Cerebellar nuclear complex (tissue), 1 donor: ENCODE data around the gene FKBP3.
"Not testable (repeated sequence)": the region's sequence is repeated elsewhere in the genome, so short reads cannot be mapped to it uniquely, and the experiment has no call there.

ENCODE experiments used
- DNase-seq, 2 experiments: peaks; one replicate each; lab custom pipeline; 2025; lab: John Stamatoyannopoulos, UW

FKBP3 gene

GRCh38 chr14:45134051-45134958, at the start of gene FKBP3:
Gene FKBP3, minus strand, starts transcription at chr14:45134481. Its CDS starts 25 bp downstream, at chr14:45134456.
- peak; percentile 95 to 96 for DNase-seq

DNA sequence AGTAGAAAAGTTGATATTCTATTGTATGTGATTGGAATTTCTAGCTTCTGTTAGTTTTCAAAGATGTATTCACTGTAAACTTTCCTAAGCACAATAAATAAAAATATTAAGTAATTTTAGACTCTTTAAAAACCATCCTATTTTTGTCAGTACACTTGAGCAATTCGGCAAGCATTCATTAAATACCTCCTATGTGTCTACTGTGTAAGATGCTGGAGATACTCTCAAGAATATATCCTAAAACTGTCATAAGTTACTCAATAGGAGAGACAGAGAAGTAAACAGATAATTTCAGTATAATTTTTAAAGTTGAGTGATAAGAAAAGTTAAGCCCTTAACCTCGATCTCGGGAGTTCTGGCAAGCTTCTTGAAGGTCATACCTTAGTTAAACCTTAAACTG, 47.5 kb upstream of the FKBP3 start:
- DNase-seq, result no peak

DNA sequence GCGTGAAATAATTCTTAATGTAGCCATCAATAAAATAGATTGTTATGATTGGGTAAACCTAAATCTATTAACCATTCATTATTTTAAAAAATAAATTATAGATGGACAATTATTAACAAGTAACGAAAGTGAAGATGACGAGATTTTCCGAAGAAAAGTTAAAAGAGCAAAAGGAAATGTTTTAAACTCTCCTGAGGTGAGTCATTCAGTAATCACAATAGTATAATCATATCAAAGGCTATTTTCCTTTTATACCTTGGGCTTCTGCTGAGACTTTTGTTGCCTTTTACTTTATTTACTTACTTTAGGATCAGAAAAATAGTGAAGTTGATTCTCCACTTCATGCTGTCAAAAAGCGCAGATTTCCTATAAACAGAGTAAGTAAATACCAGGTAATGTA, 47.0 kb upstream of the FKBP3 start:
- DNase-seq, result no peak

GRCh38 chr14:45177076-45177475, 42.8 kb upstream of the FKBP3 start:
- no peak for DNase-seq

DNA sequence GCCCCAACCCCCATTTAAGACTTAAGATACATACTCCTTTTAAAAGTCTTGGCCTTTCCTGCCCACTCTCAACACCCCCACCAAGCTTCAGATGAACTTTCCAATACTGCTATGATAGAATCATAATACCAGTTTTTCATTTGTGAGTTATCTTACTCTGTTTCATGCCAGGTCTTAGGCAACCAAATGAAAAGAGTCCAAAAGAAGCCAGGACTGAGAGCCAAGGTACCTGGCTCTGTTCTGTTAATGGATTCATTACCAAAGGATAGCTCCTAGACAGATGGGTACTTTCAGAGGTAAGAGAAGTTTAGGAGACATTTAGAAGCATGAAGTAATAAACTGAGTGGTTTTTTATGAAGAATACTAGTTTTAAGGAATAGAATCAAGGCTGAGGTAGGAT, 35.6 kb upstream of the FKBP3 start:
- DNase-seq, result no peak

DNA sequence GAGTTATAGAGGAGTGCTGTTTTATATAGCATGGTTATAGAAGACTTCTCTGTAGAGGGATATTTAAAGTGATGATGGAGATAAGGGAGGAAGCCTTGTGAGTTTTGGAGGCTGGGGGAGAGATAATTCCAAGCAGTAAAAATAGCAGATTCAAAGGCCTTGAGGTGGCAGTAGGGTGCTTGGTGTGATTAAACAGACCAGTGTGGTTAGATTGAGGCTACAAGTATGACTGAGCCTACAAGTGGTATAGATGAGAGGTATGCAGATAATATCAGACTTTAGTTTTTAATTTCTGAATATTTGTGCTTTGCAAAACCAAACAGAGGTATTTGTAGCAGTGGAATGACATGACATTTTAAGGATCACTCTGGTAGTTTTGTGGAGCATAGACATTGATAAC, 21.8 kb upstream of the FKBP3 start:
- DNase-seq, result no peak

GRCh38 chr14:45150386-45150890, 16.2 kb upstream of the FKBP3 start:
- no peak for DNase-seq

GRCh38 chr14:45149602-45150001, 15.3 kb upstream of the FKBP3 start:
- DNase-seq, result no peak

DNA sequence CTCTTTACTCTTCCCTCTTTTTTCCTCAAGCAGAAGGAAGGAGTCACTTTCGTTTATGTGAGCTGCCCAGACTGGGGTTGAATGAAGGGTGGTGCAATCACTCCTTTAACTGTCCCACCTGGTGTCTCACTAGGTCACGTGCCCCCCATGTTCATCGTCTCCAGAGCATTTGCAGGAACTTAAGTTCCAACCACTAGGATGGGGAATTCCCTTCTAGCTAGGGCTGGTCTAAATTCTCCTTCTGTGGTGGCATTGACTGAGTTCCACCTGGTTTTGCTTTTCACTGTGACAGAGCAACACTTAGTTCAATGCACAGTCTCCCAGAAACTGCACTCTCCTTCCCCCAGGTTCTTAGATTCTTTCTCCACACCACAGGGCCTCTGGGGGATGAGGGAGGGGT, 10.9 kb upstream of the FKBP3 start:
- no peak for DNase-seq

GRCh38 chr14:45144658-45145057, 10.4 kb upstream of the FKBP3 start:
- DNase-seq, result no peak

DNA sequence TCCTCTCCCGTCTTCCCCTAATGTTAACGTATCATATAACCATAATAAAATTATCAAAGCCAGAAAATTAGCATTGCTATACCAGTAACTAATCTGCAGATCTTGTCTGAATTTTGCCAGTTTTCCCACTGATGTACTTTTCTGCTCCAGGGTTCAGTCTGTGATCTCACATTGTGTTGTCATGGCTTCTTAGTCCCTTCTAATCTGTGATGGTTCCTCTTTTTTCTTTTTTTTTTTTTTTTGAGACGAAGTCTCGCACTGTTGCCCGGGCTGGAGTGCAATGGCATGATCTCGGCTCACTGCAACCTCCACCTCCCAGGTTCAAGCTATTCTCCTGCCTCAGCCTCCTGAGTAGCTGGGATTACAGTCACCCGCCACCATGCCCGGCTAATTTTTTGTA, 7.8 kb upstream of the FKBP3 start:
- not testable (repeated sequence) for DNase-seq

GRCh38 chr14:45140661-45141187, 6.4 kb upstream of the FKBP3 start:
- DNase-seq, result no peak

GRCh38 chr14:45136399-45136798, 2.1 kb upstream of the FKBP3 start:
- no peak for DNase-seq

DNA sequence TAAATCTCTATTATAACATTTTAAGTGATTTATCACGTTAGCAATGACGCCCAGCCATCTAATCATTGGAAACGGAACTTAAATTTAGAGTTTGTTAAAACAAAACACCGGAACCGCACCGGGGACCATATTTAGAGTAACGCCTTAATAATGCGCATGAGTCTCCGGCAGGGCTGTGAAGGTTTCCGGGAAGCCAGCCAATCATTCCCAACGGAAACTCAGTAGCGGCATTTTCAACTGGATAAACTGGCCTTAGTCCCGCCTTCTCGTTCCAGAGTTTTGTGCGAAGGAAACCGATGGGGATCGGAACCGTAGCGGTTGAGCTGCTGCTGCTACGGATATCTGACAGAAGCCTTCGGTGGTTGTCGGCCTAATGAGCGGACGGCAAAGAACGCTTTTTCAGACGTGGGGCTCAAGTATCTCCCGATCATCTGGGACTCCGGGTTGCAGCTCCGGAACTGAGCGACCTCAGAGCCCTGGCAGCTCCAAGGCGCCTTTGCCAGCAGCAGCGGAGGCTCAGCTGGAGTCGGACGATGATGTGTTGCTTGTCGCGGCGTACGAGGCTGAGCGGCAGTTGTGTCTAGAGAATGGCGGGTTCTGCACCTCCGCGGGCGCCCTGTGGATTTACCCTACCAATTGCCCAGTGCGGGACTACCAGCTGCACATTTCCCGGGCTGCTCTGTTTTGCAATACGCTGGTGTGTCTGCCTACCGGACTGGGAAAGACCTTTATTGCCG, 1.5 kb upstream of the FKBP3 start, which contains the start of gene FANCM:
Gene FANCM, plus strand, starts transcription at position 272 of the 737 bp plus-strand sequence. Its CDS starts 102 bp downstream, at position 374.
- DNase-seq, result peak; percentile 33 to 84

DNA sequence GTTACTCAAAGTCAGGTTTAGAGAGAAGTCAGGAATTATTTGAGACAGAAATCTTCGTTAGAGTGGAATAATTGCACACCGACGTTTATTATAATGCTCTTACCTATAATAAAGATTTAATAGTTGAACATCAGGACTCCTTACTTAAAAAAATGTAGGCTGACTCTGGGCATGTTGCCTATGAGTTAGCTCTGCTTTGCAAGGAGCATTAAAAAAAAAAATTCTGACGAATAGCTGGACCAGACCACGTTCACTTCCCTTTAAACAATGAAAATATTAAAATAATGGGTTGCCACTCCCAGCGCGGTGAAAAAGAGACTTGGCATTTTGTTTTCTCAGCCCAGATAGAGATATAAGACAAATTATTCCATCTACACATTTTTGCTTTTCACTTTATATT, 875 bp upstream of the FKBP3 start:
- DNase-seq, result no peak

DNA sequence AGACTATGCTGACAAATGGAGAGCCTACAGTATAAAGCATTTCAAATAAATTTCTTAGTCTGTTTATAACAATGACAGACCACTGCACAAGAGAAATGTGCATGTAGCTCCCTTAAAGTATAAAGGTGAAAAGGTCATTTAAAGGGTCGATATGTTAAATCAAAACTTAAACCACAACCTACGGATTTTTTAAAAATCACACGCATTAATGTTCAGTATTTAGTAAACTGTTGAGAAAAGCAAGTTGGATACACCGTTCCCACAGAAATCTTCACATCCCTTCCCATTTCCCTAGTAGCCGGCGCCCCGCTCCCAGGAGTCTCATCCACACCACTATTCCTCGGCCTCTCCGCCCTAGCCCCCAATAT, 614 bp downstream of the FKBP3 start:
- no peak for DNase-seq

- no peak for DNase-seq
These were observed 5.2 kb downstream of the FKBP3 start for GRCh38 chr14:45128963-45129629.

DNA sequence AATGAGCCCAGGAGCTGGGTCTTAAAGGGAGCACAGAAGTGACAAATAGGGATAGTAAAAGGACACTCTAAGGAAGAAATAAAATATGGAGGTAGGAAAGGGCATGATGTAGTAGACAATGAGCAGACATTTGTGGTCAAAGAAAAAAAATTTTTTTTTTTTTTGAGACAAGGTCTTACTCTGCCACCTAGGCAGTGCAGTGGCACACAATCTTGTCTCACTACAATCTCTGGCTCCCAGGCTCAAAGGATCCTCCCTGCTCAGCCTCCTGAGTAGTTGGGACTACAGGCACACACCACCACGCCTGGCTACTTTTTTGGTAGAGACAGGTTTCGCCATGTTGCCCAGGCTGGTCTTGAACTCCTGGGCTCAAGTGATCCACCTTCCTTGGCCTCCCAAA, 8.5 kb downstream of the FKBP3 start:
- DNase-seq, result no peak

DNA sequence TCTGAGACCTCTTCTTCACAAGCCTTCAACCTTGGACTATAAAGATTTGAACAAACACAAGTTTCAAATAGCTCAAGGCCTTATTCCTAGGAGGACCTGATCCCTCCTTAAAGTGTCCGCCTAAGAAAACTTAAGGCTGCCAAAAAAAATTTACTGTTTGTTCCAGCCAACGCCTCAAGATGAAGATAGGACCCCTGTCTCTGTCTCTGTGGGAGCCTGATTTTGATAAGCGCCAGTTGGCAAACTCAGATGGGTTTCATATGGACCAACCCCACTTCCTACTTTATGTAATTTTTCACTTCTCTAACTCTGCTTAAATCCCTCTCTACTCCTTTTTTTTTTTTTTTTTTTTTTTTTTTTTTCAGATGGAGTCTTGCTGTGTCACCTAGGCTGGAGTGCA, 11.0 kb downstream of the FKBP3 start:
- no peak for DNase-seq

DNA sequence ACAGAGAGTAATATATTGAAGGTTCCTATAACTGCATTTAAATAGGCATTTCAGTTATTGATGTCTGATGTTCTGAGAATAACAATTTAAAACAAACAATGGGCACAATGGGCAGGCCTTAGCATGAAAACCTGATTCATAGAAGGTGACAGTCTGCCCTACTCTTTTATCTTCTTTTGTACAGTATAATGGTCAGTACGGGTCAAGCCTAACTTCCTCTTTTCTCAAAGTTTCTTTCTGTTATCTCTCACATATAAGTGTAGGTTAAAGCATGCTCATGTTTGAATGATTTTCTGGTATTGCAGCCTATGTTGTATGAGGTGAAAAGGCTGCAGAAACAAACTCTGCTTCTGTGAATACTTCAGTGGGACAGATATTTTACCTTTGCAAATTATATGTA, 14.2 kb downstream of the FKBP3 start:
- no peak for DNase-seq

GRCh38 chr14:45118594-45118993, 15.7 kb downstream of the FKBP3 start:
- DNase-seq, result no peak

- no peak for DNase-seq
These were observed 20.0 kb downstream of the FKBP3 start for GRCh38 chr14:45114327-45114726.
